HG03097 (cell line): ENCODE data around the gene PLEKHH2.

Experiments
- ATAC-seq: cut with Tn5 transposase; IDR thresholded peaks from one replicate; pipeline ENCODE4 v1.9.1; 2021; ENCODE audit not compliant: unreplicated experiment, low FRiP score

The PLEKHH2 gene

GRCh38 chr2:43752302-43752701, 115.2 kb downstream of the PLEKHH2 start:
- no peak for ATAC-seq

- no peak for ATAC-seq
Observed at GRCh38 chr2:43754180-43754579, 117.1 kb downstream of the PLEKHH2 start.

- no peak for ATAC-seq
Observed at GRCh38 chr2:43758739-43759138, 121.7 kb downstream of the PLEKHH2 start.

- no peak for ATAC-seq
Observed at GRCh38 chr2:43759195-43759594, 122.1 kb downstream of the PLEKHH2 start.

GRCh38 chr2:43762286-43762685, 125.2 kb downstream of the PLEKHH2 start:
- ATAC-seq = no peak

- no peak for ATAC-seq
Observed at GRCh38 chr2:43763091-43763490, 126.0 kb downstream of the PLEKHH2 start.

- no peak for ATAC-seq
Observed at GRCh38 chr2:43764086-43764705, 127.1 kb downstream of the PLEKHH2 start.

- ATAC-seq = no peak
Observed at GRCh38 chr2:43766006-43766405, 128.9 kb downstream of the PLEKHH2 start.

- peak; percentile 97 for ATAC-seq
Observed at GRCh38 chr2:43773876-43774613, 137.0 kb downstream of the PLEKHH2 start, which contains the start of gene DYNC2LI1. Gene DYNC2LI1, plus strand, starts transcription at chr2:43774039. Its CDS starts 100 bp downstream, at chr2:43774139.

GRCh38 chr2:43774617-43775016, 137.6 kb downstream of the PLEKHH2 start:
- ATAC-seq = no peak

- no peak for ATAC-seq
Observed at GRCh38 chr2:43776324-43776723, 139.3 kb downstream of the PLEKHH2 start.

- ATAC-seq = no peak
Observed at GRCh38 chr2:43777306-43777926, 140.4 kb downstream of the PLEKHH2 start.

GRCh38 chr2:43778233-43778632, 141.2 kb downstream of the PLEKHH2 start:
- ATAC-seq = no peak

- no peak for ATAC-seq
Observed at GRCh38 chr2:43787895-43788294, 150.8 kb downstream of the PLEKHH2 start.

GRCh38 chr2:43788646-43789045, 151.6 kb downstream of the PLEKHH2 start:
- ATAC-seq = no peak

- no peak for ATAC-seq
Observed at GRCh38 chr2:43790147-43790546, 153.1 kb downstream of the PLEKHH2 start.

- ATAC-seq = no peak
Observed at GRCh38 chr2:43791035-43791765, 154.1 kb downstream of the PLEKHH2 start.

GRCh38 chr2:43792653-43793052, 155.6 kb downstream of the PLEKHH2 start:
- no peak for ATAC-seq

GRCh38 chr2:43794956-43795355, 157.9 kb downstream of the PLEKHH2 start:
- ATAC-seq = no peak

GRCh38 chr2:43796206-43796605, 159.1 kb downstream of the PLEKHH2 start:
- ATAC-seq = no peak

GRCh38 chr2:43798300-43798699, 161.2 kb downstream of the PLEKHH2 start:
- no peak for ATAC-seq
